PC-9 (cell line): Measurements from ENCODE around the gene CDCA3. TPM values are rescaled to one million over a fixed set of nuclear protein-coding genes. Genes with fewer than 3 reads are reported as not detected.

ENCODE experiments used
- BruUV-seq: library from RNA; stranded (reverse); fragments of 400-500 nt; replicated peaks from 2 replicates; lab custom pipeline; 2021; lab: Mats Ljungman, UMichigan
- CTCF ChIA-PET: fragments of 300-600 bp; sonication (Branson Sonifier 250); formaldehyde crosslinking; loops from one replicate; lab custom pipeline; 2022; ENCODE audit warnings: antibody characterized with exemption; lab: Charles Lee
- POLR2A ChIA-PET: fragments of 300-600 bp; sonication (Branson Sonifier 250); formaldehyde crosslinking; loops from one replicate; lab custom pipeline; 2022; ENCODE audit warnings: antibody characterized with exemption; ENCODE audit not compliant: unreplicated experiment; lab: Charles Lee
- DNase-seq, 2 experiments: peaks; one replicate each; pipeline versions ENCODE4 v3.0.0 to v3.0.0-alpha.2; 2015 to 2022; ENCODE audit warnings: mixed read lengths in 1 of 2
- H2AFZ ChIP-seq: fragments of 200-600 bp; sonication (generic); 2 replicates; pipeline ENCODE4 v1.8.1; 2017; ENCODE audit warnings: antibody characterized with exemption
- H3F3A ChIP-seq: fragments of 200-600 bp; sonication (generic); 2 replicates; pipeline ENCODE4 v1.8.1; 2017; ENCODE audit warnings: antibody characterized with exemption, mild to moderate bottlenecking, low read depth; ENCODE audit not compliant: insufficient read depth
- H3K27ac ChIP-seq: fragments of 200-600 bp; sonication (generic); 2 replicates; pipeline ENCODE4 v1.6.1; 2016; ENCODE audit warnings: mixed run types
- H3K27me3 ChIP-seq: fragments of 200-600 bp; sonication (generic); 2 replicates; pipeline ENCODE4 v1.6.1; 2016; ENCODE audit warnings: low read depth, mixed run types; ENCODE audit not compliant: insufficient read depth
- H3K36me3 ChIP-seq: fragments of 200-600 bp; sonication (generic); 2 replicates; pipeline ENCODE4 v1.6.1; 2016; ENCODE audit warnings: low read depth, mixed run types
- H3K4me1 ChIP-seq: fragments of 200-600 bp; sonication (generic); replicated peaks from 2 replicates; pipeline ENCODE4 v1.6.1; 2016; ENCODE audit warnings: mixed run types; ENCODE audit not compliant: insufficient read depth
- H3K4me2 ChIP-seq: fragments of 200-600 bp; sonication (generic); 2 replicates; pipeline ENCODE4 v1.6.1; 2017; ENCODE audit warnings: mixed run types
- H3K4me3 ChIP-seq: fragments of 200-600 bp; sonication (generic); 2 replicates; pipeline ENCODE4 v1.6.1; 2016; ENCODE audit warnings: mixed run types
- H3K79me2 ChIP-seq: fragments of 200-600 bp; sonication (generic); 2 replicates; pipeline ENCODE4 v1.6.1; 2017; ENCODE audit warnings: low read depth, mixed run types
- H3K9me2 ChIP-seq: fragments of 200-600 bp; sonication (generic); 2 replicates; pipeline ENCODE4 v1.8.1; 2017; ENCODE audit warnings: mild to moderate bottlenecking; ENCODE audit not compliant: insufficient read depth
- H3K9me3 ChIP-seq: fragments of 200-600 bp; sonication (generic); 2 replicates; pipeline ENCODE4 v1.8.1; 2016; ENCODE audit warnings: low read depth; ENCODE audit not compliant: insufficient read depth
- H4K20me1 ChIP-seq: fragments of 200-600 bp; sonication (generic); 2 replicates; pipeline ENCODE4 v1.8.1; 2017; ENCODE audit not compliant: insufficient read depth
- CTCF ChIP-seq: fragments of 200-600 bp; sonication (generic); conservative IDR thresholded peaks from 2 replicates; pipeline ENCODE4 v1.6.1; 2017; ENCODE audit warnings: mixed run types, antibody characterized with exemption, mild to moderate bottlenecking, moderate library complexity
- EZH2 ChIP-seq: fragments of 200-600 bp; sonication (generic); IDR thresholded peaks from 2 replicates; pipeline ENCODE4 v1.8.0; 2017; ENCODE audit warnings: antibody characterized with exemption, low read depth
- intact Hi-C: fragments of 100-400 bp; cut with micrococcal nuclease; formaldehyde crosslinking; loops from one replicate; pipeline ENCODE4 v1.10.0; 2022; ENCODE audit not compliant: unreplicated experiment
- total RNA-seq: library from RNA; stranded (reverse); gene quantifications from 2 replicates; pipeline ENCODE4 v1.2.3, GENCODE V29; 2021

Gene CDCA3
- total RNA-seq, 1 experiment from 2014 or later = 125 TPM

- no peaks in the 10 kb centered on the region for H3K36me3 ChIP-seq
- no peaks in the 10 kb centered on the region for H3K79me2 ChIP-seq
- H3K4me1 ChIP-seq = no peaks in the 10 kb centered on the region
- H3K4me2 ChIP-seq = no peak overlapping the region
- H3F3A ChIP-seq = no peaks in the 10 kb centered on the region
- ChIA-PET CTCF (interaction anchor here (0.5 to 1.5 kb wide), 6 partner anchors 17 to 1241 kb away, joined by 3 to 8 read pairs (median 3); partner anchors contain the start of gene USP5), POLR2A (no interaction called here)
- BruUV-seq = no TSS peak
- intact Hi-C loops = no loop called here
- no peaks in the 10 kb centered on the region for H3K9me2 ChIP-seq
- TF ChIP-seq CTCF = no peak
- no peak for TF ChIP-seq EZH2
- H3K9me3 ChIP-seq = no peaks in the 10 kb centered on the region
- H3K4me3 ChIP-seq = no peak overlapping the region
- H3K27me3 ChIP-seq = peaks cover 38% of the 10 kb centered on the region
- no peak overlapping the region for H2AFZ ChIP-seq
- DNase-seq = no peak
- no peaks in the 10 kb centered on the region for H4K20me1 ChIP-seq
- H3K27ac ChIP-seq = no peak overlapping the region
Observed at GRCh38 chr12:6834254-6834653, 16.8 kb downstream of the CDCA3 start.

GRCh38 chr12:6833189-6833890 lies 17.7 kb downstream of the CDCA3 start:
- Histone ChIP-seq H3K4me3 (no peak overlapping the region), H3F3A (no peaks in the 10 kb centered on the region), H3K36me3 (no peaks in the 10 kb centered on the region), H3K9me2 (no peaks in the 10 kb centered on the region), H3K9me3 (no peaks in the 10 kb centered on the region), H3K27me3 (peaks cover 47% of the 10 kb centered on the region), H3K4me2 (no peak overlapping the region), H3K27ac (no peak overlapping the region), H3K4me1 (no peaks in the 10 kb centered on the region), H3K79me2 (no peaks in the 10 kb centered on the region), H4K20me1 (no peaks in the 10 kb centered on the region), H2AFZ (no peak overlapping the region)
- intact Hi-C loops = no loop called here
- TF ChIP-seq CTCF (no peak), EZH2 (no peak)
- CTCF ChIA-PET = interaction anchor here (0.5 kb wide), 2 partner anchors 151 to 188 kb away, joined by 4 read pairs; no protein-coding TSS in a partner anchor
- BruUV-seq = no TSS peak
- POLR2A ChIA-PET = interaction anchor here (0.6 to 0.7 kb wide), 2 partner anchors 11 to 90 kb away, joined by 5 to 7 read pairs; no protein-coding TSS in a partner anchor
- DNase-seq = no peak

- no peaks in the 10 kb centered on the region for H3K9me3 ChIP-seq
- intact Hi-C loops = no loop called here
- no peak overlapping the region for H2AFZ ChIP-seq
- DNase-seq = no peak
- no peaks in the 10 kb centered on the region for H3K79me2 ChIP-seq
- H3K36me3 ChIP-seq = no peaks in the 10 kb centered on the region
- no peak overlapping the region for H3K4me2 ChIP-seq
- H3F3A ChIP-seq = no peaks in the 10 kb centered on the region
- H3K4me3 ChIP-seq = no peak overlapping the region
- ChIA-PET CTCF (interaction anchor here (0.6 kb wide), 1 partner anchor 141 kb away, joined by 6 read pairs; no protein-coding TSS in a partner anchor), POLR2A (interaction anchor here (0.5 to 0.6 kb wide), 2 partner anchors 24 to 300 kb away, joined by 3 to 6 read pairs; no protein-coding TSS in a partner anchor)
- no peak for TF ChIP-seq EZH2
- H3K27ac ChIP-seq = no peak overlapping the region
- no peaks in the 10 kb centered on the region for H4K20me1 ChIP-seq
- no TSS peak for BruUV-seq
- H3K9me2 ChIP-seq = no peaks in the 10 kb centered on the region
- H3K27me3 ChIP-seq = peaks cover 57% of the 10 kb centered on the region
- H3K4me1 ChIP-seq = no peaks in the 10 kb centered on the region
Observed at GRCh38 chr12:6832125-6832524, 19.0 kb downstream of the CDCA3 start.
